Measurements from ENCODE around the gene DHRS3. TPM values are rescaled to one million over a fixed set of nuclear protein-coding genes. Genes with fewer than 3 reads are reported as not detected.
"Not testable (repeated sequence)": the region's sequence is repeated elsewhere in the genome, so short reads cannot be mapped to it uniquely, and the experiment has no call there.

DHRS3 gene
- total RNA-seq, 4 donors from 2014 or later: 175 to 342 (median 227) TPM

GRCh38 chr1:12657060-12657884, 39.3 kb upstream of the DHRS3 start:
- TF ChIP-seq CTCF (IDR thresholded peaks at IDR 0.05): no peak
- ATAC-seq (ENCODE audit: low FRiP score) (no peak), DNase-seq (ENCODE audit: low spot score) (no peak)

GRCh38 chr1:12656575-12656974, 38.6 kb upstream of the DHRS3 start:
- no peak for ATAC-seq (ENCODE audit: low FRiP score)
- no peak for TF ChIP-seq CTCF (IDR thresholded peaks at IDR 0.05)
- DNase-seq (ENCODE audit: low spot score): no peak

- no peak for TF ChIP-seq CTCF (IDR thresholded peaks at IDR 0.05)
- DNase-seq (ENCODE audit: low spot score): no peak
- ATAC-seq (ENCODE audit: low FRiP score): no peak
Measured at GRCh38 chr1:12654657-12655056, 36.6 kb upstream of the DHRS3 start.

GRCh38 chr1:12654004-12654567, 36.1 kb upstream of the DHRS3 start:
- no peak for ATAC-seq (ENCODE audit: low FRiP score)
- TF ChIP-seq CTCF (IDR thresholded peaks at IDR 0.05): no peak
- no peak for DNase-seq (ENCODE audit: low spot score)

- TF ChIP-seq CTCF (IDR thresholded peaks at IDR 0.05): no peak
- no peak for DNase-seq (ENCODE audit: low spot score)
- no peak for ATAC-seq (ENCODE audit: low FRiP score)
Measured at GRCh38 chr1:12649971-12650421, 32.0 kb upstream of the DHRS3 start.

DNA sequence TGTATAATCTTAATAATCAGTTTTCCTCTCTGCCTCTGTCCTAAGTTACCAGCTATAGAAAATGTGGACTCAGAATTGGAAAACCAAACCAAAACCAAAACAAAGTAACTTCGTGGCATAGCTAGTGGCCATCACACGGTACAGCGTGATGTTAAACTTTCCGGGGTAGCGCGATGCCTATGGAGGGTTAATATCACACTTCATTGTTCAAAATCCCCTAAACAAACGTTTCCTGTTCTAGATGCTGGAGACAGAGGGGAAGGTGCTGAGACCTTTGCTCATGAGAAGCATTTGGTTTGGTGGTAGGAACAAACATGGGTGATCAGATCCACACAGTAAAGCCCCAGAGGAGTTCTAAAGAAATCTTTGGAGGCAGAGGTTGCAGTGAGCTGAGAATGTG, 30.7 kb upstream of the DHRS3 start:
- TF ChIP-seq CTCF (IDR thresholded peaks at IDR 0.05): no peak
- ATAC-seq (ENCODE audit: low FRiP score): no peak

DNA sequence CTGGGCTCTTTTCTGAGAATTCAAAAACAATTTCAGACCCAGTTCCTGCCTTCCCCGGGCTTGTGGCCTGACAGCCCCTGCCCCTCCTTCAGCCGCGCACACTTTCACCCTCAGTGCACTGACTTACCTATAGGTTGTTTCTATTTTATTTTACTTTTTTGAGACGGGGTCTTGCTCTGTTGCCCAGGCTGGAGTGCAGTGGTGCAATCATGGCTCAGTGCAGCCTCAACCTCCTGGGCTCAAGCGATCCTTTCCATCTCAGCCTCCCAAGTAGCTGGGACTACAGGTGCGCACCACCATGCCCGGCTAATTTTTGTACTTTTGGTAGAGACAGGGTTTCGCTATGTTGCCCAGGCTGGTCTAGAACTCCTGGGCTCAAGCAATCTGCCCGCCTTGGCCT, 27.4 kb upstream of the DHRS3 start:
- DNase-seq (ENCODE audit: low spot score); ATAC-seq (ENCODE audit: low FRiP score): not testable (repeated sequence)

More for the DNA sequence above, 30.7 kb upstream of the DHRS3 start:
- no peak for DNase-seq (ENCODE audit: low spot score)
